GM19099 (cell line): ENCODE data around the gene XRCC5.

Experiments used
- POLR2A ChIP-seq: IDR thresholded peaks from 3 replicates; pipeline ENCODE4 v1.6.1; 2011; ENCODE audit warnings: low read depth; ENCODE audit not compliant: insufficient read length; ENCODE audit errors: extremely low read depth

Gene XRCC5

DNA sequence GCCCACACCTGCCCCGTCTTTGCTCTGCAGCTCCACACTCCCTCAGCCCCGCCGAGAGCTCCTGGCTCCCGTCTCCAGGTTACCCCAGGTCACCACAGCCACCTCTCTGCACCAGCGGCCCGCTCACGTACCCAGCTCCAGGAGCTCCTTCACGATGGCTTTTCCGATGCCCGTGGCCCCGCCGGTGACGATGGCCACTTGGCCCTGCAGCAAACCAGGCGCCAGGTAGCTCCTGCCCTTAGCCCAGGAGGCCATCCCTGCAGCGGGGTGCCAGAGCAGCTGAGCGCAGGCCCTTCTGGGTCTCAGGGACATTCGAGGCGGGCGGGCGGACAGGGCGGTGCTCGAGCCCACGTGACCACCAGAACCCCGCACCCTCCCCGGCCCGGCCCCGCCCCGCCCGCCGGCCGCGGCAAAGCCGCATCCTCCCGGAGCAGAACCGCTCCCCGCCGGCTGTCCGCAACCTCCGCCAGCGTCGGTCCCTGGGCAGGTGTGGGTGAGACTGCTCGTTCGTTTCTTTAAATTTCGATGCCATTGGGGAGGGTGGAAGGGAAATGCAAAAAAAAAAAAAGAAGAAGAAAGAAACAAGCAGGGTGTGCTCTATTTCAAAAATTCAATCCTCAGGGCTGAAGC lies 27.5 kb upstream of the XRCC5 start, which contains the start of the genes PECR and TMEM169:
PECR (minus strand) TSS at position 323 of the 630 bp plus-strand sequence; CDS start at position 255, 68 bp downstream.
TMEM169 (plus strand) TSS at position 433 of the 630 bp plus-strand sequence. CDS start 14,045 bp downstream, outside the sequence.
- TF ChIP-seq POLR2A, result peak; percentile 80

GRCh38 chr2:216082117-216082711 lies 26.9 kb upstream of the XRCC5 start:
- no peak for TF ChIP-seq POLR2A

DNA sequence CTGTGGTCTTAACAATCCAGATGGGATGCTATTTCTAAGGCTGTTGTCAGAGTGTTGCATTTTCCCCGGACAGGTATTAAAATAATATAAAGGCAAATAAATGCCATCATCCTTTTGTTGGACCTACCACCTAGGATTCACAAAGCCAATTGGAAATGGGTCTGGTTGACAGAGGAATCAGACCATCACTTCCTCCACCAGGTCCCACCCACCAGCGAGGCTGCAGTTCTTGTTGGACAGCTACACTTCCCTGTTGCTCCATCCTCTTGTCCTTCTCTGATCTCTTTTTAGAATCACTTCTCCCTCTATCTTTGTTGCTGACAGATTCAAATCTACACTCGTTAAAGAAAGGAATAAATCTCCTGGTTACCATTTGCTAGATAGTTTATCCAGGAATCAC lies 26.3 kb upstream of the XRCC5 start:
- no peak for TF ChIP-seq POLR2A

DNA sequence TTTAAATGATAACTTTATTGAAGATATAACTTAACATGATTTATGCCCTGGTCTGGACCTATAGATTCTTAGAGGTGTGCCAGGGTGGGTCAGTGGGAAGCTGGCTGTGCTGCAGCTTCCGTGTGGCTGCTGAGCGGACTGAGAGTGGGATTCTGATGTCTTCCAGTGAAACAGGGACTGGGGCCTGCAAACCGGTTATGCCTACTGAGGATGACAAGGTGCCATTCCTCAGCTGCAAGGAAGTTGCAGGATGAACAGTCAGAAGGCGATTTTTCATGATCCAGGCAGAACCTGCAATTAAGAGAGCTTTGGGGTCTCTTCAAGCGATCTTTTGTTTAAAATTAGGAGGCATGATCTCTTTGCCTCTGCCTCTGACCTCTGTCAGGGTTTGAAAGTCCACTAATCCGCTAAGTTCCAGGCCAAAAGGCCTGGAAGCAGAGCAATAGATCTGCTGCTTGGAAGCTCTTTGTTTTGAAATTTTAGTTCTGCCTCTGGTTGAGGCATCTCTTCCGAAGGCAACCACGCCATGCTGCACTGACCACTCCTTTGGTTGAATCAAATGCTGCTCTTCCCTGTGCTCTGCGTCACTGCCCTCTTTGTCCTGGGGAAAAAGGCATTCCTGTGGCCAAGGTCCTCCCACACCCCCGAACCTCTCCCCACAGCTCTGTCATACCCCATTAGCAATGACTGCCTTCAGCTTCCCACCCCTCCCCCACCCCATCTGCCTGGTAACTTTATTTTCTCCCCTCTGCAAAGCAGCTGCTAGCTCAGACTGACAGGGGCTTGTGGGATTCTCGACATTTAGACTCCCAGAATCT lies 25.5 kb upstream of the XRCC5 start:
- no peak for TF ChIP-seq POLR2A

- no peak for TF ChIP-seq POLR2A
Observed at GRCh38 chr2:216084547-216084946, 24.6 kb upstream of the XRCC5 start.

DNA sequence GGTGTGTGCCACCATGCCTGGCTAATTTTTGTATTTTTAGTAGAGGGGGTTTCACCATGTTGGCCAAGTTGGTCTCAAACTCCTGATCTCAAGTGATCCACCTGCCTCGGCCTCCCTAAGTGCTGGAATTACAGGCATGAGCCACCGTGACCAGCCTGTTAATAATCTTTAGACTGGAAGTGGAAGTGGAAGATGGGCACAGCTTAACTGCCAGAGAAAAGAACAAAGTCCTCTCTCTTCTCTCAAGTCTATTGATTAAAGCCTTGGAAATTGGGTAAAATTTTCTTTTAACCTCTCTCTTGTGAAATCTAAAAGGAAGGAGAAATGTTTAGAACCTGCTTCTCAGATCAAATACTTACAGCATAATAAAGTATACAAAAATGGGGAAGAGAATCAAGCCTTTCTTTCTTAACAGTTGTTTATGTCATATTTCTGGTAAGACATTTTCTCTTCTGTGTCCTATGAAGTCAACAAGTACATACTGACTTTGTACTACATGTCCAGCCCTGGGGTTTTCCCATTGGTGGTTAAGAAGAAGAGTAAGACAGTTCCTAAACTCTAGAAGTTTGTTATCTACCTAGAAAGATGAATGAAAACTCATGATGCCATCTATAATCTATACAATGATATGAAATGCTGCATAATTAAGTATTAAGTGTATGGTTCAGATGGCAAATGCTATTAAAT lies 22.8 kb upstream of the XRCC5 start:
- TF ChIP-seq POLR2A, result no peak

DNA sequence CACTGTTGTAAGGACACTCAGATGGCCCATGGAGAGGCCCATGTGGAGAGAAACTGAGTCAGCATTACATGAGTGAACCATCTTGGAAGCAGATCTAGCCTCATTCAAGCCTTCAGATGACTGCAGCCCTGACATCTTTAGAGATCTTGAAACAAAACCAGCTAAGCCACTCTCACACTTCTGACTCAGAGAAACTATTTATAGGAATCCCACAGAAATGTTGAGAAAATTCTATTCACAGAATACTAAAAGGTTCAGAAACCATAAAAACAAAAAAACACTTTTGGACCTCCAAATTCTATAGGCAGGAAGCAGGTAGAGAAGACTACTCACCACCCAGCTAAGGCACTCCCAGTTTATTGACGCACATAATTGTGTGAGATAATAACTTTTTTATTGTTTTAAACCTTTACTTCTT lies 18.8 kb upstream of the XRCC5 start:
- no peak for TF ChIP-seq POLR2A

GRCh38 chr2:216092646-216093045 lies 16.5 kb upstream of the XRCC5 start:
- no peak for TF ChIP-seq POLR2A

DNA sequence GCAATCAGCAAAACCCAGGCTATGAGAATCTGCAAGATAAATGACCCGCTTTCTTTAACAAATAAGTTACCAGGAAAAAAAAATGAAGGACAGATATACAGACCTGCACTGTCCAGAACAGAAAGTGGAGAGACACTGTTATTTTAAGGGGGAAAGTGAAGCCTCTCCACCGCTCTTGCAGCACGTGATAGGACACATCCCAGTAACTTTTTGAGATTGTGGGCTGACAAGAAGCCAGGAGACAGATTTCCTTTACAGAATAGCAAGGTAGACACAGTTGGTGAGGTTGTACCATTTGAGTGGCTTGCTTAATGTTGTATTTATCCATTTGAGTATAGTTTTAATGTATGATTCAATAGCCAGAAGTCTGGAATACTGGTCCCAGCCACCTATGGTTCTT lies 14.4 kb upstream of the XRCC5 start:
- TF ChIP-seq POLR2A, result no peak

DNA sequence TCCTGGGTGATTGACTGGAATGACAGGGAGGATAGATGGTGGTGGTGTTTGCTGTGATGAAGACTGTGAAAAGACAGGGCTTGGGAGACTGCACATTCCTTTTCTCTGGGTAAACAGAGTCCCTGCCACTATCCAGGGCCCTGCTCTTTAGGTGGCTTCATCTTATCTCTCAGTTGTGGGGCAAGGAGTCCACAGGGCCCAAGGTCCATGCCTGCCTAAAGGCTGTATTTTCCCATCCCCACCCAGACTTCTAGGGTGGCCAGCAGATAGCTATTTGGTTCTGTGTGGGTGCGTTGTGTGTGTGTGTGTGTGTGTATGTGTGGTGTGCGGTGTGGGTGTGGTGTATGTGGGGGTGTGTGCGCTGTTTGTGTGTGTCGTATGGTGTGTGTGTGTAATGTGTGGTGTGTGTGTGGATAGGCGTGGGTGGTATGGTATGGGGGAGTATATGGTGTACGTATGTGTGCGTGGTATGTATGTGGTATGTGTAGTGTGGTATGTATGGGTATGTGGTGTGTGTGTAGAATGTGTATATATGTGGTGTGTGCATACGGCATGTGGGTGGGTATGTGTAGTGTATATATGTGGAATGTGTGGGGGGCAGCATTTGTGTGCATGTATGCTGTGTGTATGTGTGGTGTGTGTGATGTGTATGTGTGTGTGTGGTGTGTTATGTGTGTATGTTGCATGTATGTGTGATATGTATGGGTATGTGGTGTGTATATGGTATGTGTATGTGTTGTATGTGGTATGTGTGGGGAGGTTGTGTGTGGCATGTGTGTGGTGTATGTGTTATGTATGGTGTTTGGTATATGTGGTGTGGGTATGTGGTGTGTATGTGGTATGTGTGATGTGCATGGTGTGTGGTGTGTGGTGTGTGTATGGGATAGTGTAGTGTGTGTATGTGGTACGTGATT lies 10.5 kb upstream of the XRCC5 start:
- TF ChIP-seq POLR2A, result no peak

DNA sequence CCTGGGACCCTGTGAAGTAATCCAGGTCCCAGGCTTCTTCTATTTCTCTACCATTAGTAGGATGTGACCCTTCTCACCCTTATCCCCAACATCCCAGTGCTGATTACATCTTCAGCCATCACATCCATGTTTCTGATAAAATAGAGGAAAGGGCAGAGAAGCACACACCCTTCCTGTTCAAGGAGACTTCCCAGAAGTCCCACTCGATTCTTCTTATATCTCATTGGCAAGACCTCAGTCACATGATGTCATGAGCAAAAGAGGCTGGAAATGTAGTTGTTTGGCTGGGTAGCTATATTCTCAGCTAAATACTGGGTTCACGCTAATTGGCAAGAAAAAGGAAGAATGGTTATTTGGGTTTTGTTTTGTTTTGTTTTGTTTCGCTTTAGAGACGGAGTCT lies 8.0 kb upstream of the XRCC5 start:
- no peak for TF ChIP-seq POLR2A

DNA sequence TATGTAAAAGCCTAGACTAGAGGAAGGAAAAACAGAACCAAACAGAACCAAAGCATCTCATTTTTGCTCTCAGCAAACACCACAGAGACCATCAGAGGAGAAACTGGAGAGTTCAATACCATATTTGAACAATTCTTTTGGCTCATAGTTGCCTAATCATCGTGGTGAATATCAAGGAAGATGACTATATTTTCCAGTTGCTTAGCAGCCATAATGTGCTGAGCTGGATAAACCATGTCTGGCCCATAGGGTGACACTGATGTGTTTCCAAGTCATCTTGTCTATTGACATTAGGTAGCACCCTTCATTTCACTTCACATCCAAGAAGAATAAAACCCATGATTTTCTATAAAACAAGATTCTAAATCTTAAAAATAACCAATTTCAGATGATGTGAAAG lies 5.9 kb upstream of the XRCC5 start:
- no peak for TF ChIP-seq POLR2A

DNA sequence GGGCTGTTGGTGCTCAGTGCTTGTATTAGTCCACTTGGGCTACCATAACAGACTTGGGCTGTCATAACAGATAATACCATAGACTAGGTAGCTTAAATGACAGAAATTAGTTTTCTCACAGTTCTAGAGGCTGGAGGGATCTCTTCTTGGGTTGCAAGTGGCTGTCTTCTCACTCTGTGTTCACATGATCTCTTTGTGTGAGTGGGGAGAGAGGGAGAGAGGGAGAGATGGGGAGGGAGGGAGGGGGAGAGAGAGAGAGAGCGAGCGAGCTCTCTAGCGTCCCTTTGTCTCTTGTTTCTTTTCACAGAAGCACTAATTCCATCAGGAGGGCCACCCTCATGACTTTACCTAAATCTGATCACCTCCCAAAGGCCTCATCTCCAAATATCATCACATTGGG lies 4.5 kb upstream of the XRCC5 start:
- no peak for TF ChIP-seq POLR2A

DNA sequence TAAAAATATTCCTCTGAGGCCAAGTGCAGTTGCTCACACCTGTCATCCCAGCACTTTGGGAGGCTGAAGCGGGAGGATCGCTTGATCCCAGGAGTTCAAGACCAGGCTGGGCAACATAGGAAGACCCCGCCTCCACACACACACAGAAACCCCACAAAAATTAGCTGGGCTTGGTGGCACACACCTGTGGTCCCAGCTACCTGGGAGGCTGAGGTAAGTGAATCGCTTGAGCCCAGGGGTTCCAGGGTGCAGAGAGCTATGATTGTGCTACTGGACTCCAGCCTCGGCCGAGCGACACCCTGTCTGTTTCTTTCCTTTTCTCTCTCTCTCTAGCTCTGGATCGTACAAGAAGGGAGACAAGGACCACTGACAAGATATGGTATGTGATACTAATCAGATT lies 1.8 kb upstream of the XRCC5 start:
- no peak for TF ChIP-seq POLR2A
